GM21576 (cell line): Measurements from ENCODE around the gene TUG1.

Experiments
- ATAC-seq: cut with Tn5 transposase; IDR thresholded peaks from one replicate; pipeline ENCODE4 v1.9.1; 2021; ENCODE audit warnings: mild to moderate bottlenecking, moderate library complexity; ENCODE audit not compliant: unreplicated experiment

The TUG1 gene

GRCh38 chr22:30947173-30947815, 21.8 kb upstream of the TUG1 start:
- ATAC-seq = no peak

GRCh38 chr22:30947816-30948454, 21.1 kb upstream of the TUG1 start:
- ATAC-seq = no peak

GRCh38 chr22:30948930-30949342, 20.1 kb upstream of the TUG1 start:
- ATAC-seq = no peak

- ATAC-seq = no peak
Observed at GRCh38 chr22:30949934-30950660, 19.0 kb upstream of the TUG1 start.

GRCh38 chr22:30953206-30953605, 15.9 kb upstream of the TUG1 start:
- ATAC-seq = no peak

GRCh38 chr22:30955153-30955552, 13.9 kb upstream of the TUG1 start:
- no peak for ATAC-seq

GRCh38 chr22:30964858-30965257, 4.2 kb upstream of the TUG1 start:
- no peak for ATAC-seq

- no peak for ATAC-seq
Observed at GRCh38 chr22:30968015-30968923, 796 bp upstream of the TUG1 start, which contains the start of gene MORC2. MORC2 (minus strand) TSS chr22:30968774; CDS start chr22:30967889, 885 bp downstream.

- ATAC-seq = peak; percentile 22
Observed at GRCh38 chr22:30969532-30970355, 679 bp downstream of the TUG1 start.

- ATAC-seq = no peak
Observed at GRCh38 chr22:30970356-30970746, 1.3 kb downstream of the TUG1 start.

GRCh38 chr22:30978304-30978962, 9.4 kb downstream of the TUG1 start:
- no peak for ATAC-seq

- ATAC-seq = no peak
Observed at GRCh38 chr22:30979932-30980331, 10.9 kb downstream of the TUG1 start.

- no peak for ATAC-seq
Observed at GRCh38 chr22:30982512-30982911, 13.4 kb downstream of the TUG1 start.

- ATAC-seq = no peak
Observed at GRCh38 chr22:30984317-30984716, 15.3 kb downstream of the TUG1 start.

- no peak for ATAC-seq
Observed at GRCh38 chr22:30985561-30986208, 16.6 kb downstream of the TUG1 start.

- no peak for ATAC-seq
Observed at GRCh38 chr22:30989474-30989873, 20.4 kb downstream of the TUG1 start.

- no peak for ATAC-seq
Observed at GRCh38 chr22:30990690-30991089, 21.6 kb downstream of the TUG1 start.

- ATAC-seq = no peak
Observed at GRCh38 chr22:30992565-30992964, 23.5 kb downstream of the TUG1 start.

- no peak for ATAC-seq
Observed at GRCh38 chr22:30994960-30995359, 25.9 kb downstream of the TUG1 start.
